OCI-LY7 (cell line): Measurements from ENCODE around the gene TSR2. TPM values are rescaled to one million over a fixed set of nuclear protein-coding genes. Genes with fewer than 3 reads are reported as not detected.

Source experiments
- BruUV-seq: library from RNA; stranded (reverse); fragments of 400-500 nt; replicated peaks from 2 replicates; lab custom pipeline; 2021; lab: Mats Ljungman, UMichigan
- CTCF ChIA-PET: fragments of 300-600 bp; sonication (Branson Sonifier 250); formaldehyde crosslinking; loops from one replicate; lab custom pipeline; 2022; ENCODE audit warnings: antibody characterized with exemption; ENCODE audit not compliant: unreplicated experiment; lab: Charles Lee
- POLR2A ChIA-PET: fragments of 300-600 bp; sonication (Branson Sonifier 250); formaldehyde crosslinking; loops from one replicate; lab custom pipeline; 2022; ENCODE audit warnings: antibody characterized with exemption; lab: Charles Lee
- DNase-seq: peaks from one replicate; pipeline ENCODE4 v3.0.0-alpha.2; 2015; ENCODE audit warnings: low spot score
- H2AFZ ChIP-seq: fragments of 200-600 bp; sonication (generic), shearing (Covaris generic); 2 replicates; pipeline ENCODE4 v1.6.1; 2014; ENCODE audit warnings: mild to moderate bottlenecking, antibody characterized with exemption, low read length, moderate library complexity
- H3K27ac ChIP-seq: fragments of 200-600 bp; sonication (generic); 2 replicates; pipeline ENCODE4 v1.5.1; 2014; ENCODE audit warnings: mixed run types, low read depth, mild to moderate bottlenecking, moderate library complexity, low read length, inconsistent platforms; ENCODE audit not compliant: poor library complexity, severe bottlenecking
- H3K36me3 ChIP-seq: fragments of 200-600 bp; sonication (generic); 2 replicates; pipeline ENCODE4 v1.6.1; 2014; ENCODE audit warnings: mild to moderate bottlenecking, antibody characterized with exemption, low read length, moderate library complexity, mixed read lengths; ENCODE audit not compliant: insufficient read depth
- H3K4me1 ChIP-seq: fragments of 200-600 bp; sonication (generic); 2 replicates; pipeline ENCODE4 v1.5.1; 2014; ENCODE audit warnings: mild to moderate bottlenecking, low read length; ENCODE audit not compliant: insufficient read depth, poor library complexity, severe bottlenecking
- H3K4me2 ChIP-seq: fragments of 200-600 bp; sonication (generic); 2 replicates; pipeline ENCODE4 v1.6.1; 2014; ENCODE audit warnings: mild to moderate bottlenecking, low read length
- H3K4me3 ChIP-seq: fragments of 200-600 bp; sonication (generic); 2 replicates; pipeline ENCODE4 v1.5.1; 2014; ENCODE audit warnings: mild to moderate bottlenecking, low read depth, low read length; ENCODE audit not compliant: poor library complexity, severe bottlenecking
- H3K79me2 ChIP-seq: fragments of 200-600 bp; sonication (generic); 2 replicates; pipeline ENCODE4 v1.6.1; 2016; ENCODE audit warnings: low read depth, mild to moderate bottlenecking, low read length, moderate library complexity, mixed read lengths; ENCODE audit not compliant: insufficient read depth
- H3K9me2 ChIP-seq: fragments of 200-600 bp; sonication (generic); 2 replicates; pipeline ENCODE4 v1.6.1; 2016; ENCODE audit warnings: mild to moderate bottlenecking, low read length, mixed read lengths; ENCODE audit not compliant: insufficient read depth
- H3K9me3 ChIP-seq: fragments of 200-600 bp; sonication (generic); 2 replicates; pipeline ENCODE4 v1.6.1; 2014; ENCODE audit warnings: mild to moderate bottlenecking, mixed run types, low read length, mixed read lengths
- H4K20me1 ChIP-seq: fragments of 200-600 bp; sonication (generic); 2 replicates; pipeline ENCODE4 v1.6.1; 2014; ENCODE audit warnings: mild to moderate bottlenecking, antibody characterized with exemption, low read length, moderate library complexity, mixed read lengths; ENCODE audit not compliant: insufficient read depth
- CTCF ChIP-seq: fragments of 200-600 bp; sonication (generic); conservative IDR thresholded peaks from 2 replicates; pipeline ENCODE4 v1.5.1; 2014; ENCODE audit warnings: mild to moderate bottlenecking, antibody characterized with exemption, low read length, moderate library complexity, mixed read lengths
- EZH2phosphoT487 ChIP-seq: fragments of 200-600 bp; sonication (generic); IDR thresholded peaks from 2 replicates; pipeline ENCODE4 v1.6.1; 2018; ENCODE audit warnings: low read depth, borderline replicate concordance, mild to moderate bottlenecking, mixed run types, antibody characterized with exemption, low read length, moderate library complexity, mixed read lengths
- intact Hi-C: fragments of 100-400 bp; cut with micrococcal nuclease; formaldehyde crosslinking; loops from one replicate; pipeline ENCODE4 v1.10.0; 2022; ENCODE audit not compliant: unreplicated experiment
- total RNA-seq, 2 experiments: library from RNA; depleted of rRNA in 1 of 2; stranded (reverse); fragments of >200 nt in 1 of 2; shearing (Covaris generic) in 1 of 2; gene quantifications; 2 replicates each; pipeline ENCODE4 v1.2.3, GENCODE V29; 2014 to 2022

Gene TSR2
- total RNA-seq, 2 experiments from 2014 or later, result 14.6 to 30.7 TPM

- ChIA-PET CTCF (no interaction called here), POLR2A (interaction anchor here (0.6 to 0.7 kb wide), 2 partner anchors 11 to 523 kb away, joined by 3 read pairs; no protein-coding TSS in a partner anchor)
- BruUV-seq, result no TSS peak
- Histone ChIP-seq H3K79me2 (no peaks in the 10 kb centered on the region), H3K4me2 (no peak overlapping the region), H4K20me1 (no peaks in the 10 kb centered on the region), H3K4me1 (no peaks in the 10 kb centered on the region), H3K9me2 (no peaks in the 10 kb centered on the region), H2AFZ (no peak overlapping the region), H3K4me3 (no peak overlapping the region), H3K9me3 (no peaks in the 10 kb centered on the region), H3K36me3 (no peaks in the 10 kb centered on the region), H3K27ac (no peak overlapping the region)
- intact Hi-C loops, result no loop called here
- TF ChIP-seq EZH2phosphoT487 (no peak), CTCF (no peak)
- no peak for DNase-seq
These were observed 30.0 kb downstream of the TSR2 start for GRCh38 chrX:54470054-54470760.

DNA sequence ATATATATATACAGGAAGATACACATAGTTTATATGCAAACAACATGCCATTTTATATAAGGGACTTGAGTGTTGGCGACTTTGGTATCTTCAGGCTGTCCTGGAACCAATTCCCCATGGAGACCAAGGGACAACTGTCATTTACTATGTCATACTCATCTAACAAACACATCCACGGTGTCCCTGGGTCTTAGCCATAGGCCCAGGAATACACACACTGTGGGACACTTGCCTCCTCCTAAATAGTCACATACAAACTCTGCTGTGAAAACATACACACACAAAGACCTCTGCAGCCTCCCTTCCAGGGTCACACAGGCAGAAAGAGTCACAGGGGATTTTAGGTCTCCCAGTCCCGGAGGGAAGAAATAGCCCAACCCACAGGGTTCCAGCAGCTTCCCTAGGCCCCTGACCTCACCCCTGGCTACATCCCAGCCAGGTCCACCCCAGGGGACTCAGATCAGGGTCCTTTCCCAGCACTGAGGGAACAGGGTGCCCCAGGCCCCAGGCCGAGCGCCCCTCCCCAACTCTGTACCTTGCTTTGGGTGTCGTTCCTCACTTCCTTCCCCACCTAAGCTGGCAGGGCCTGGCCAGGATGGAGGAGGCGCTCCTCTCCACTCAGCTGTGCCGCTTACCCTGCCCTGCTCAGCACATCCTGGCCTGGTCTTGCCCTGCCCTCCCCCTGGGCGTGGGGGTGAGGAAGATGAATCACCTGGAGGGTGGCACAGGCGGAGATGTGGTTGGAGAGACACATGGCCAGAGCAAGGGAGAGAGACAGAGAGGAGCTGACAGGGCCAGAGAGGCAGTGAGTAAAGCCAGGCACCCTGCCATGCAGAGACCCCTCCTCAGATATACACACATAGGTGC is 34.0 kb downstream of the TSR2 start:
- no TSS peak for BruUV-seq
- no peaks in the 10 kb centered on the region for H3K79me2 ChIP-seq
- H3K27ac ChIP-seq, result no peak overlapping the region
- DNase-seq, result no peak
- H3K4me2 ChIP-seq, result no peak overlapping the region
- H3K36me3 ChIP-seq, result no peaks in the 10 kb centered on the region
- no peak overlapping the region for H2AFZ ChIP-seq
- no peaks in the 10 kb centered on the region for H3K9me3 ChIP-seq
- H3K4me1 ChIP-seq, result peaks cover 8% of the 10 kb centered on the region
- H4K20me1 ChIP-seq, result no peaks in the 10 kb centered on the region
- no peaks in the 10 kb centered on the region for H3K9me2 ChIP-seq
- TF ChIP-seq CTCF, result no peak
- no peak for TF ChIP-seq EZH2phosphoT487
- no peak overlapping the region for H3K4me3 ChIP-seq
- intact Hi-C loops, result no loop called here
- ChIA-PET POLR2A (no interaction called here), CTCF (no interaction called here)
